SW 1271 (cell line): ENCODE measurements around the gene LAMC2.
"Not testable (repeated sequence)": the region's sequence is repeated elsewhere in the genome, so short reads cannot be mapped to it uniquely, and the experiment has no call there.

ENCODE experiments used
- DNase-seq, 2 experiments: peaks; one replicate each; lab custom pipeline; 2025; lab: John Stamatoyannopoulos, UW

The LAMC2 gene

GRCh38 chr1:183263886-183264602 is 78.0 kb downstream of the LAMC2 start:
- DNase-seq = no peak

GRCh38 chr1:183267646-183268431 is 81.8 kb downstream of the LAMC2 start:
- no peak for DNase-seq

GRCh38 chr1:183270541-183271141 is 84.6 kb downstream of the LAMC2 start:
- no peak for DNase-seq

- peak in 1 of 2 experiments; percentile 63 for DNase-seq
Observed at GRCh38 chr1:183272390-183272848, 86.4 kb downstream of the LAMC2 start.

- no peak for DNase-seq
Observed at GRCh38 chr1:183273300-183273699, 87.2 kb downstream of the LAMC2 start.

GRCh38 chr1:183273984-183274383 is 87.9 kb downstream of the LAMC2 start:
- not testable (repeated sequence) for DNase-seq

- DNase-seq = no peak
Observed at GRCh38 chr1:183274836-183275235, 88.8 kb downstream of the LAMC2 start.

- no peak for DNase-seq
Observed at GRCh38 chr1:183275322-183275721, 89.3 kb downstream of the LAMC2 start.

- DNase-seq = no peak
Observed at GRCh38 chr1:183276386-183277080, 90.5 kb downstream of the LAMC2 start.

- DNase-seq = no peak
Observed at GRCh38 chr1:183277821-183278738, 92.0 kb downstream of the LAMC2 start.

GRCh38 chr1:183278739-183279591 is 92.9 kb downstream of the LAMC2 start:
- DNase-seq = peak in 1 of 2 experiments; percentile 39

- no peak for DNase-seq
Observed at GRCh38 chr1:183279835-183280234, 93.8 kb downstream of the LAMC2 start.

GRCh38 chr1:183281039-183281438 is 95.0 kb downstream of the LAMC2 start:
- peak in 1 of 2 experiments; percentile 41 for DNase-seq

- DNase-seq = peak; percentile 49 to 67
Observed at GRCh38 chr1:183281553-183282091, 95.6 kb downstream of the LAMC2 start.

- no peak for DNase-seq
Observed at GRCh38 chr1:183282101-183282855, 96.2 kb downstream of the LAMC2 start.

- no peak for DNase-seq
Observed at GRCh38 chr1:183283286-183283685, 97.2 kb downstream of the LAMC2 start.

GRCh38 chr1:183284086-183284485 is 98.0 kb downstream of the LAMC2 start:
- DNase-seq = no peak

- no peak for DNase-seq
Observed at GRCh38 chr1:183285256-183285655, 99.2 kb downstream of the LAMC2 start.

GRCh38 chr1:183285746-183286145 is 99.7 kb downstream of the LAMC2 start:
- no peak for DNase-seq
